Vagina (tissue), 2 donors: ENCODE results near the gene PHLDA3.

ENCODE experiments used
- CTCF ChIP-seq, 3 experiments: fragments of 450-650 bp in 2 of 3; fragments of 200-600 bp in 1 of 3; sonication (generic) in 1 of 3; IDR thresholded peaks; one replicate each; pipeline ENCODE4 v1.5.1; 2017 to 2019; ENCODE audit warnings: antibody characterized with exemption in 3 of 3, mild to moderate bottlenecking in 2 of 3, moderate library complexity in 2 of 3
- POLR2A ChIP-seq, 2 donors: fragments of 450-650 bp; IDR thresholded peaks; one replicate each; pipeline ENCODE4 v1.6.1; 2017; ENCODE audit warnings: antibody characterized with exemption in 2 of 2, mild to moderate bottlenecking in 2 of 2, moderate library complexity in 2 of 2

- no peak for TF ChIP-seq POLR2A (IDR thresholded peaks at IDR 0.05)
- TF ChIP-seq CTCF (IDR thresholded peaks at IDR 0.05), result no peak
These were observed 32.2 kb upstream of the PHLDA3 start for GRCh38 chr1:201501144-201501543.
